H1 (cell line): ENCODE data around the gene MAN1C1. TPM values are rescaled to one million over a fixed set of nuclear protein-coding genes. Genes with fewer than 3 reads are reported as not detected.

Experiments
- EGR1 ChIP-seq: IDR thresholded peaks from 2 replicates; pipeline ENCODE4 v1.6.1; 2011; ENCODE audit warnings: low read depth, low read length, borderline replicate concordance
- JUND ChIP-seq: IDR thresholded peaks from 2 replicates; pipeline ENCODE4 v1.6.1; 2011; ENCODE audit warnings: mild to moderate bottlenecking, improper control_type of control experiment, low read length
- MAFK ChIP-seq: IDR thresholded peaks from 2 replicates; pipeline ENCODE4 v1.6.1; 2012; ENCODE audit warnings: low read depth, mild to moderate bottlenecking, improper control_type of control experiment, low read length
- POLR2A ChIP-seq, 2 experiments: IDR thresholded peaks; 1 replicate in 1 of 2; 2 replicates in 1 of 2; pipeline ENCODE4 v1.6.1; 2011; ENCODE audit warnings: low read depth in 2 of 2, low read length in 2 of 2, mild to moderate bottlenecking in 2 of 2; ENCODE audit errors: control extremely low read depth in 1 of 2
- RNF2 ChIP-seq: fragments of 200-900, 300-1000 bp; sonication (generic); IDR thresholded peaks from 2 replicates; pipeline ENCODE4 v1.7.1; 2016; ENCODE audit warnings: borderline replicate concordance, low read depth, mild to moderate bottlenecking, antibody characterized with exemption, low read length; ENCODE audit not compliant: poor library complexity, severe bottlenecking; ENCODE audit errors: missing control alignments
- USF2 ChIP-seq: IDR thresholded peaks from 2 replicates; pipeline ENCODE4 v1.6.1; 2011; ENCODE audit warnings: low read length, improper control_type of control experiment
- ZNF274 ChIP-seq: IDR thresholded peaks from 2 replicates; pipeline ENCODE4 v1.7.0; 2012; ENCODE audit warnings: low read length, borderline replicate concordance; ENCODE audit errors: extremely low read depth
- polyA plus RNA-seq, 7 experiments: library from polyadenylated mRNA; depleted of rRNA in 3 of 7; stranded (reverse) in 5 of 7; unstranded in 2 of 7; fragments of >200 nt in 5 of 7; fragments of 200-250 nt in 2 of 7; gene quantifications; 1 replicate in 5 of 7; 2 replicates in 1 of 7; 4 replicates in 1 of 7; pipeline versions ENCODE4 v1.2.1 to v1.2.3, GENCODE V29; 2011 to 2013; ENCODE audit warnings: missing spikeins in 2 of 7, mixed read lengths in 2 of 7
- total RNA-seq: library from RNA; stranded (reverse); fragmentation: NEBNext Ultra II Directional; extraction: Animal tissue kit (Norgen Biotek cat#: 25700); gene quantifications from 2 replicates; pipeline ENCODE4 v1.2.1, GENCODE V29; 2021

The MAN1C1 gene
- total and polyA plus RNA-seq, 2 of the 8 experiments (the other 6 are each of a cell fraction or from before 2014, with no cell fraction given), result 7.8 to 15.2 TPM

DNA sequence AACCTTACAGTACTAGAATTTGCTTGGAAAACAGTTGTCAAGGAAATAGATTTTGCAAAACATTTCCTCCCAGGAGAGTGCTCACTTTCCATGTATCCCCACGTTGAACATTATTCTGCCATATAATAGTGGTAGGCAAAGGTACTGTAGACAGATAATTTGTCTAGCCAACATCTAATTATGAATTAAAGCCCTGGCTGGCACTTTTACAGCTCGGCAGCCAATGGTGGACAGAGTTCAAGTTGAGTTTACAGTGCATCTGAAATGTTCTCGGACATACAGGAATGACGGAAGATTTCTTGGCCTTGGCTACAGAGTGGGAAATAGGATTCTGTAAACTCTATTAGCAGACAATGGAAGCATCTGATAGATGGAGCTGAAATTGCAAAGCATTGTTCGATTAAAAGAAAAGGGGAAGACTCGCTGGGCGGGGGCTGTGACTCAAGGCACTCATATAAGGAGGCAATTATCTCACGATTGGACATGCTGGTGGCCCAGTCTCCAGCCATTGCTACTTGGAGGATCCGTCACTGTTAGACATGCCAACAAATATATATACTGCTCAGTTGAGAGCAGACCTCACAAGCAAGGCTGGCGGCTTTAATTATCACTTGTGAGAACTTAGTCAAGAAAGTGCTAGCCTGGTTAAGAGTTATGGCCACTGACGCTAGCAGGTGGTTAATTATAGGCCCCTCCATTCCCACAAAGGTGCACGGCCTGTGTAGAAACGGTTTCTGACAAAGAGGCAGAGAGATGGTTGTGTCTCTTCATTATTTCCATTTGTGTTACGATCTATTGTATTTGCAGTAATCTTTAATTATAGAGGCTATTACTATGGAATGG lies 48.0 kb downstream of the MAN1C1 start (continued):
- TF ChIP-seq RNF2 (no peak), POLR2A (IDR thresholded peaks at IDR 0.05; ENCODE audit: control extremely low read depth in 1 of 2, low read depth in 2 of 2, low read length in 2 of 2) (no peak), JUND (no peak), USF2 (no peak), EGR1 (no peak), MAFK (no peak), ZNF274 (no peak)
